ENCODE data around the gene TRIM62.

Gene TRIM62

GRCh38 chr1:33155877-33156538, 25.8 kb downstream of the TRIM62 start:
- DNase-seq (ENCODE audit: low read depth, low spot score), result no peak
- peaks cover 18% of the 10 kb centered on the region for H3K36me3 ChIP-seq (ENCODE audit: insufficient read depth, insufficient read length, low read length)
- no peak overlapping the region for H3K9ac ChIP-seq (ENCODE audit: insufficient read length, low read depth)
- no peaks in the 10 kb centered on the region for H3K9me3 ChIP-seq (ENCODE audit: insufficient read depth, low read length)
- H3K27me3 ChIP-seq (ENCODE audit: insufficient read depth, insufficient read length), result peaks cover 5% of the 10 kb centered on the region
- TF ChIP-seq SUZ12 (IDR thresholded peaks at IDR 0.05; ENCODE audit: extremely low read depth, insufficient read depth, insufficient read length) (no peak), ZNF274 (IDR thresholded peaks at IDR 0.05; ENCODE audit: low read depth, low read length) (no peak), YY1 (IDR thresholded peaks at IDR 0.05; ENCODE audit: insufficient read depth, insufficient read length) (no peak)
- H3K4me3 ChIP-seq (ENCODE audit: insufficient read length, low read depth), result no peak overlapping the region
- H3K4me1 ChIP-seq (ENCODE audit: insufficient read depth, insufficient read length), result peaks cover 36% of the 10 kb centered on the region

DNA sequence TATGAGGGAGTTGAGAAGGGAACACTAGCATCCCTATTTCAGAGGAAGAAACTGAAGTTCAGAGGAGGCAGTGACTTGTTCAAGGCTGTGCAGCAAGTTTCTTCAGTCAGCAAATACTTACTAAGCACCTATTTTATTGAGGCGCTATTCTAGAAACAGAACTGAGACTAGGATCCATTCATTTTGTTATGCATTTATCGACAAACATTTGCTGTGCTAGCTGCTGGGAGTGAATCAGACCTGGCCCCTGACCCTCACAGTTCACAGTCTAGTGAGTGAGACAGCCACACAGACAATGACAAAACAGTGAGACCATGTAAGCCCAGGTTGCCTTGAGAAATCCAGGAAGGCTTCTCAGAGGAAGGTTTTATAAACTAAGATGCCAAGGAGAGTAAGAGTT, 28.2 kb downstream of the TRIM62 start:
- Histone ChIP-seq H3K27me3 (ENCODE audit: insufficient read depth, insufficient read length) (no peaks in the 10 kb centered on the region), H3K4me3 (ENCODE audit: insufficient read length, low read depth) (no peak overlapping the region), H3K9me3 (ENCODE audit: insufficient read depth, low read length) (no peaks in the 10 kb centered on the region), H3K9ac (ENCODE audit: insufficient read length, low read depth) (peak overlapping the region; percentile 28), H3K36me3 (ENCODE audit: insufficient read depth, insufficient read length, low read length) (peaks cover 13% of the 10 kb centered on the region), H3K4me1 (ENCODE audit: insufficient read depth, insufficient read length) (peaks cover 29% of the 10 kb centered on the region)
- no peak for TF ChIP-seq ZNF274 (IDR thresholded peaks at IDR 0.05; ENCODE audit: low read depth, low read length)
- TF ChIP-seq YY1 (IDR thresholded peaks at IDR 0.05; ENCODE audit: insufficient read depth, insufficient read length), result no peak
- TF ChIP-seq SUZ12 (IDR thresholded peaks at IDR 0.05; ENCODE audit: extremely low read depth, insufficient read depth, insufficient read length), result no peak
- no peak for DNase-seq (ENCODE audit: low read depth, low spot score)

GRCh38 chr1:33152685-33153432, 29.0 kb downstream of the TRIM62 start:
- TF ChIP-seq YY1 (IDR thresholded peaks at IDR 0.05; ENCODE audit: insufficient read depth, insufficient read length), result peak; percentile 9
- TF ChIP-seq ZNF274 (IDR thresholded peaks at IDR 0.05; ENCODE audit: low read depth, low read length), result no peak
- no peaks in the 10 kb centered on the region for H3K27me3 ChIP-seq (ENCODE audit: insufficient read depth, insufficient read length)
- peaks cover 6% of the 10 kb centered on the region for H3K36me3 ChIP-seq (ENCODE audit: insufficient read depth, insufficient read length, low read length)
- H3K4me3 ChIP-seq (ENCODE audit: insufficient read length, low read depth), result no peak overlapping the region
- peak overlapping the region; percentile 28 for H3K9ac ChIP-seq (ENCODE audit: insufficient read length, low read depth)
- no peaks in the 10 kb centered on the region for H3K9me3 ChIP-seq (ENCODE audit: insufficient read depth, low read length)
- DNase-seq (ENCODE audit: low read depth, low spot score), result peak; percentile 94
- peaks cover 29% of the 10 kb centered on the region for H3K4me1 ChIP-seq (ENCODE audit: insufficient read depth, insufficient read length)

DNA sequence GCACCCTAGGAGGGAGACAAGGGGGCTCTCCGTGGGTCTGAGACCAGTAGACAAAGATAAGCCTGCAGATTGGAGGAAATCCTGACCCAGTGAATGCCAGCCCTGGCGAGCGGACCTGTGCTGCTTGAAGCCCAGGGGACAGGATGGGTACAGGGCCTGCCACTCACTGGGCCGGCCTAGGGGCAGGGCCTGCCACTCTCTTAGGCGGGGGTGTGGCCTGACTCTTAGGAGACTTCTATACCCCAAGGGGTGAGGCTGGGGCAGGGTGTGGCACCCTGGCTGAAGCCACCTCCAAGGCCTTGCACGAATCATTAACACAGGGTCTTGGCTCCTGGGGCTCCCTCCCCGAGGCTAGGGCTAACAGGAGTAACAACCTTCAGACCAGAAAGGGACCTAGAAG, 30.7 kb downstream of the TRIM62 start:
- no peak for TF ChIP-seq YY1 (IDR thresholded peaks at IDR 0.05; ENCODE audit: insufficient read depth, insufficient read length)
- TF ChIP-seq SUZ12 (IDR thresholded peaks at IDR 0.05; ENCODE audit: extremely low read depth, insufficient read depth, insufficient read length), result no peak
- no peak for TF ChIP-seq ZNF274 (IDR thresholded peaks at IDR 0.05; ENCODE audit: low read depth, low read length)
- Histone ChIP-seq H3K27me3 (ENCODE audit: insufficient read depth, insufficient read length) (no peaks in the 10 kb centered on the region), H3K9ac (ENCODE audit: insufficient read length, low read depth) (peak overlapping the region; percentile 67), H3K9me3 (ENCODE audit: insufficient read depth, low read length) (no peaks in the 10 kb centered on the region), H3K36me3 (ENCODE audit: insufficient read depth, insufficient read length, low read length) (peaks cover 13% of the 10 kb centered on the region), H3K4me3 (ENCODE audit: insufficient read length, low read depth) (no peak overlapping the region), H3K4me1 (ENCODE audit: insufficient read depth, insufficient read length) (peaks cover 22% of the 10 kb centered on the region)
- DNase-seq (ENCODE audit: low read depth, low spot score), result no peak

- Histone ChIP-seq H3K9ac (ENCODE audit: insufficient read length, low read depth) (no peak overlapping the region), H3K36me3 (ENCODE audit: insufficient read depth, insufficient read length, low read length) (peaks cover 14% of the 10 kb centered on the region), H3K27me3 (ENCODE audit: insufficient read depth, insufficient read length) (no peaks in the 10 kb centered on the region), H3K9me3 (ENCODE audit: insufficient read depth, low read length) (no peaks in the 10 kb centered on the region), H3K4me3 (ENCODE audit: insufficient read length, low read depth) (no peak overlapping the region), H3K4me1 (ENCODE audit: insufficient read depth, insufficient read length) (peaks cover 22% of the 10 kb centered on the region)
- TF ChIP-seq SUZ12 (IDR thresholded peaks at IDR 0.05; ENCODE audit: extremely low read depth, insufficient read depth, insufficient read length) (no peak), ZNF274 (IDR thresholded peaks at IDR 0.05; ENCODE audit: low read depth, low read length) (no peak), YY1 (IDR thresholded peaks at IDR 0.05; ENCODE audit: insufficient read depth, insufficient read length) (no peak)
- no peak for DNase-seq (ENCODE audit: low read depth, low spot score)
Measured at GRCh38 chr1:33150522-33150921, 31.3 kb downstream of the TRIM62 start.

DNA sequence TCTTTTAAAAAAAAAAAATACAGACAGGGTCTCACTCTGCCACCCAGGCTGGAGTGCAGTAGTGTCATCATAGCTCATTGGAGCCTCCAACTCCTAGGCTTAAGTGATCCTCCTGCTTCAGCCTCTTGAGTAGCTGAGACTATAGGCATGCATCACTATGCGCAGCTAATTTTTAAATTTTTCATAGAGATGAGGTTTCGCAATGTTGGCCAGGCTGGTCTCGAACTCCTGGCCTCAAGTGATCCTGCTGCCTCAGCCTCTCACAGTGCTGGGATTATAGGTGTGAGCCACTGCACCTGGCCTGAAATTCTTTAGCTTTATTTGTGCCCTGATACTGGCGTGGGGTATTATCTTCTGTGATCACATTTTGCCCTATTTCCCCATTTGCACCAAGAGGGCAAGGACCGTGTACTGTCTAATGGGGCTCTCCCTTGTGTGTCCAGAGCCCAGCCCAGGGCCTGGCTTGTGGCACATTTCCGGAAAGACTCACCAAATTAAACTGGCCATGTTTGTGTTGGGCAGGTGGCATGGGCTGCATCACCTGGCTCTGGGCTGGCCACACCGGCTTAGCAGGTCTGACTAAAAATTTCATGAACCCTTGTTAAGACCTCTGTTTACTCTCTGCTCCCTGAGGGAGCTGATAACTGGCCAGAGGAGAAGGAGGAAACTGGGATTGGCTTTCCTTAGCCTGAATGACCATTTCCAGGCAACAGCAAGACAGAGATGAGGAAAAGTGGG, 32.2 kb downstream of the TRIM62 start:
- no peak for TF ChIP-seq YY1 (IDR thresholded peaks at IDR 0.05; ENCODE audit: insufficient read depth, insufficient read length)
- no peak for TF ChIP-seq SUZ12 (IDR thresholded peaks at IDR 0.05; ENCODE audit: extremely low read depth, insufficient read depth, insufficient read length)
- TF ChIP-seq ZNF274 (IDR thresholded peaks at IDR 0.05; ENCODE audit: low read depth, low read length), result no peak
- Histone ChIP-seq H3K4me3 (ENCODE audit: insufficient read length, low read depth) (no peak overlapping the region), H3K4me1 (ENCODE audit: insufficient read depth, insufficient read length) (peaks cover 22% of the 10 kb centered on the region), H3K27me3 (ENCODE audit: insufficient read depth, insufficient read length) (no peaks in the 10 kb centered on the region), H3K9ac (ENCODE audit: insufficient read length, low read depth) (no peak overlapping the region), H3K9me3 (ENCODE audit: insufficient read depth, low read length) (no peaks in the 10 kb centered on the region), H3K36me3 (ENCODE audit: insufficient read depth, insufficient read length, low read length) (peaks cover 14% of the 10 kb centered on the region)
- no peak for DNase-seq (ENCODE audit: low read depth, low spot score)

GRCh38 chr1:33148615-33149014, 33.2 kb downstream of the TRIM62 start:
- no peaks in the 10 kb centered on the region for H3K27me3 ChIP-seq (ENCODE audit: insufficient read depth, insufficient read length)
- TF ChIP-seq ZNF274 (IDR thresholded peaks at IDR 0.05; ENCODE audit: low read depth, low read length), result no peak
- no peak for TF ChIP-seq SUZ12 (IDR thresholded peaks at IDR 0.05; ENCODE audit: extremely low read depth, insufficient read depth, insufficient read length)
- no peak for TF ChIP-seq YY1 (IDR thresholded peaks at IDR 0.05; ENCODE audit: insufficient read depth, insufficient read length)
- peaks cover 14% of the 10 kb centered on the region for H3K36me3 ChIP-seq (ENCODE audit: insufficient read depth, insufficient read length, low read length)
- peak overlapping the region; percentile 12 for H3K9ac ChIP-seq (ENCODE audit: insufficient read length, low read depth)
- no peak for DNase-seq (ENCODE audit: low read depth, low spot score)
- H3K9me3 ChIP-seq (ENCODE audit: insufficient read depth, low read length), result no peaks in the 10 kb centered on the region
- peaks cover 16% of the 10 kb centered on the region for H3K4me1 ChIP-seq (ENCODE audit: insufficient read depth, insufficient read length)
- no peak overlapping the region for H3K4me3 ChIP-seq (ENCODE audit: insufficient read length, low read depth)
